ENCODE data around the gene PRIM2.
"Not testable (repeated sequence)": the region's sequence is repeated elsewhere in the genome, so short reads cannot be mapped to it uniquely, and the experiment has no call there.

PRIM2 gene

GRCh38 chr6:57368965-57369731 is 51.7 kb downstream of the PRIM2 start:
- not testable (repeated sequence) for FAIRE-seq

- not testable (repeated sequence) for FAIRE-seq
These were observed 54.3 kb downstream of the PRIM2 start for GRCh38 chr6:57371779-57372178.

GRCh38 chr6:57374764-57375163 is 57.3 kb downstream of the PRIM2 start:
- FAIRE-seq, result not testable (repeated sequence)

- FAIRE-seq, result not testable (repeated sequence)
These were observed 58.7 kb downstream of the PRIM2 start for GRCh38 chr6:57376083-57376482.

- FAIRE-seq, result not testable (repeated sequence)
These were observed 71.7 kb downstream of the PRIM2 start for GRCh38 chr6:57389038-57389592.

DNA sequence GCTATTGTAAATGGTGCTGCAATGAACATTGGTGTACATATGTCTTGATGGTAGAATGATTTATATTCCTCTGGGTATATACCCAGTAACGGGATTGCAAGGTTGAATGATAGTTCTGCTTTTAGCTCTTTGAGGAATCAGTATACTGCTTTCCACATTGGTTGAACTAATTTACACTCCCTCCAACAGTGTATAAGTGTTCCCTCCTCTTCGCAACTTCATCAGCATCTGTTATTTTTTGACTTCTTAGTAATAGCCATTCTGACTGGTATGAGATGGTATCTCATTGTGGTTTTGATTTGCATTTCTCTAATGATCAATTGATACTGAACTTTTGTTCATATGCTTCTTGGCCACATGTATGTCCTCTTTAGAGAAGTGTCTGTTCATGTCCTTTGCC is 73.4 kb downstream of the PRIM2 start:
- FAIRE-seq, result not testable (repeated sequence)

DNA sequence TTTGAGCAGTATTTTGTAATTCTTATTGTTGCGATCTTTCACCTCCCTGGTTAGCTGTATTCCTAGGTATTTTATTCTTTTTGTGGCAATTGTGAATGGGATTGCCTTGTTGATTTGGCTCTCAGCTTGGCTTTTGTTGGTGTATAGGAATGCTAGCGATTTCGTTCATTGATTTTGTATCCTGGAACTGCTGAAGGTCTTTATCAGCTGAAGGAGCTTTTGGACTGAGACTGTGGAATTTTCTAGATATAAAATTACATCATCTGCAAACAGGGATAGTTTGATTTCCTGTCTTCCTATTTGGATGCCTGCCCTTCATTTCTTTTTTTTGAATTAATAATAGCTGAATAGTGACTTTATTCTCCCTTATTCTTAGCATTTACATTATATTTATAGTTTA is 74.6 kb downstream of the PRIM2 start:
- FAIRE-seq, result not testable (repeated sequence)

- not testable (repeated sequence) for FAIRE-seq
These were observed 101.9 kb downstream of the PRIM2 start for GRCh38 chr6:57419341-57419740.

- no peak for FAIRE-seq
These were observed 104.1 kb downstream of the PRIM2 start for GRCh38 chr6:57421503-57421902.

DNA sequence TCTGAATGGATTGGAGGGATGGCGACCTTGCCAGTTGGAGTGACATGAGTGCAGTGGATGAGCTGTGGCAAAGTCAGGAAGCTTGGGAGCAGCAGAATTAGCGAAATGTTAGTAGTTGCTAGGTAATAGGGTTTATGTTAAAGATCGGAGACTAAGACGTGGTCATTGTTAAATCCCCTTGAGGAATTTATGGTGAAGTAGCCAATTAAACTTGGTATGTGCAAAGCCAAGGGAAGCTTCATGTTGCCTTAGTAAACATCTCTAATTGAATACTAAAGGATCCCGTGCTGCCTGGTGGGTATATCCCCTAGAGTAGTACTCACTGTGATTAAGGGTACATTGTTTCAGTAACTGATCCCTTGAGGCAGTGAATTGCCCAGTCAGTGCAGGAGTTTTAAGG is 106.0 kb downstream of the PRIM2 start:
- FAIRE-seq, result no peak

DNA sequence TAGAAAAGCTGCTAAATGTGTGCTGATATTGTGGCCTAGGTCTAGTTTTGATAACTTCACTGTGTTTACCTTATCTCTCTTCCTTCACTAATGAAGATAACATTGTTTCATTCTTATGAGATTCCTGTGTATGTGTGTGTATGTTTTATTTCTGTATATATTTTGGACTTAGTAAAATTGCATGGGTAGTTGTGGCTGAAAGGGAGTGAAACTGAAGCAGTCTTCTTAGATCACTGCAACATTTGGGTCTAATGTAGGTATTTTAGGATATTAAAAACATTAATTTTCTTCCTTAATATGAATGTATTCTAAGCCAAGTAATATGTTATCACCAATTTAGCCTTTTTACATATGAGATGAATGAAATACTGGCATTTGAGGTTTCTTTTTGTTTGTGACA is 114.3 kb downstream of the PRIM2 start:
- not testable (repeated sequence) for FAIRE-seq

DNA sequence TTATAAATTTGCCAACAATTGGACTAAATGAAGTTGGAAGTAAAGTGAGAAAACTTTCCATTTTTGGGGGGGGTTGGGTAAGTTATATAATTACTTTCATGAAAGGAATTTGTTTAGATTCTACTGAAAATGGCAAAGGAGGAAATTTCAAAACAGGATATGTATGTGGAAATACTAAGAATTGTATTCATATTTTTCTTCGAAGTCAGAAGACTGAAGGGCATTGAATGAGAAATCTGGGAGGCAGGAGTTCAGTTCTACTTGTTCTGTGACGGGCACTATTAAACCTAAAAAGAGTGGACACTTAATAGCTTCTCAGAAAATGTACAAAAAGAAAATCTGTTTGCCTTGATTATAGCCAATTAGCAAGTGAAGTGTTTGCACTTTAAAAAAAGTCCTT is 114.7 kb downstream of the PRIM2 start:
- FAIRE-seq, result no peak

- no peak for FAIRE-seq
These were observed 115.7 kb downstream of the PRIM2 start for GRCh38 chr6:57432919-57433684.

- not testable (repeated sequence) for FAIRE-seq
These were observed 116.4 kb downstream of the PRIM2 start for GRCh38 chr6:57433790-57434189.

- no peak for FAIRE-seq
These were observed 117.5 kb downstream of the PRIM2 start for GRCh38 chr6:57434944-57435343.

DNA sequence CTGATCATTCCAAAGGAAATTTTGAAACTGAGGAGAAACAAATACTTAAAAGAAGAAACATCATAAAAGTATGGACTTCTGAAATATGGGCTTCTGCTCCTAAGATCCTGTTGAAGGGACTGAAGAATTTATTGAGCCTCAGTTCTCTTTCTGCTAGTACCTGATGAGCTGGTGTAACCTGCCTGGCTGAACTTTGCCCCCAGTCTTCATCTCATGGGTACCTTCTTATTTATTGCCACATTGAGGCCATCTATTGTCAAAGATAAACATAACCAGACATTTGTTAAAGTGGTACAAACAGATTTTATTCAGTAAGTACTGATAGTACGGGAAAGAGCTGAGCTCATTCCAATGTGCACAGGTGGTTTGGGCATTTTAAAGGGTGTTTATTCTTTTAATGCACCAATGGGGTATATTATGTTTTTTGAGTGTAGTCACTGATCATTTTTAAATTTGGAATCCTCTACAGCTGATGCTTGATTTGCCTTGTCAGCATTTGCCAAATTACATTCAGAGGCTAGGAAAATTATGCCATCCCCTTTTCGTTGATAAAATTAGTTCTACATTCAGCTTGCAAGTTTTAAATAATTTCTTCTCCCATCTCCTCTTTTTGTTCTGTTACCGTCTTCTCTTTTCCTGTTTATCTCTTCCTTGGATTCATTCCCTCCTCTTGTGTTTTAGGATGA is 118.2 kb downstream of the PRIM2 start:
- no peak for FAIRE-seq

DNA sequence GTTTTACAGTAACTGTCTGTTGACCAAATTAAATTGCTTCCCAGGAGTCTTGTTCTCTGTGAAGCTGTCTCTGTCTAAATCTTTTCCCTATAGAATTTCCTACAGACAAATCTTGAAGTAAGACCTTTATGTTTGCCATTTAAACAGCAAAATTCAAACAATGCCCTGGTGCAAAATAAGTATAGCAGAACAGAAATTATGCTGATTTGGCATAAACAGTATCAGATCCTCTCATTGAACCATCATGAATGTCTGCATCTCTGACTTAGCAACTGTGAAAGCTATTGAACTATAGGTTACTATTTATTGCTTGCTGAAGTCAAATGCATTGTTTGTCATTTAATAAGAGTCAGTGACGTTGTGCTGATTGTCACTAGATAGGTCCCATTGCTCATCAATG is 123.3 kb downstream of the PRIM2 start:
- FAIRE-seq, result not testable (repeated sequence)

- FAIRE-seq, result not testable (repeated sequence)
These were observed 124.7 kb downstream of the PRIM2 start for GRCh38 chr6:57442133-57442532.

DNA sequence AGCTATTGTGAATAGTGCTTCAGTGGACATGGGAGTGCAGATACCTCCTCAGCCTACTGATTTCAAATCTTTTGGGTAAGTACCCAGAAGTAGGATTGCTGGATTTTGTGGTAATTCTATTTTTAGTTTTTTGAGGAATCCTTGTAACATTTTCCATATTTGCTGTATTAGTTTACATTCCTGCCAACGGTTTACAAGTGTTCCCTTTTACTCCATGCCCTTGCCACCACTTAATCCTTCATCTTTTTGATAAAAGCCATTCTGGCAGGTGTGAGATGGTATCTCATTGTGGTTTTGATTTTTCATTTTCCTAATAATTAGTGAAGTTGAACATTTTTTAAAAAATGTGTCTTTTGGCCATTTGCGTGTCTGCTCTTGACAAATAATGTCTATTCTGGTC is 125.8 kb downstream of the PRIM2 start:
- not testable (repeated sequence) for FAIRE-seq

- FAIRE-seq, result not testable (repeated sequence)
These were observed 127.4 kb downstream of the PRIM2 start for GRCh38 chr6:57444787-57445186.

DNA sequence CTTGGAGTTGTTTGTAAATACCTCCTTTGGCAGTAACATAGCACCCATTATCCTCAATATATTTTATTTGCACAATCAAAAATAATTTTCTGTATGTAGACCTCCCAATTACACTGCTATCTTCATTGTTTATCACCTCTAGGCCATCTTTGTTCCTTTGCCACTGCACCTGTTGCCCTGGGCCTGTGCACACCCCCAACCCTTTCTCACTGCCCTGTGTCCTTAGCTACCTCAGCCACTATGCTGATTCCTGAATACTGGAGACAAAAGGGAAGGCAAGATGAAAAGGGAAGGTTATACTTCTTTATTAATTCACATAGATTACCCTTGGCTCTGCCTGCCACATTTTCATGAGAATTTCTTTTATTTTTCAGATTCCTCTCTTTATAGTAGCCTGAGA is 127.9 kb downstream of the PRIM2 start:
- not testable (repeated sequence) for FAIRE-seq

GRCh38 chr6:57445790-57446468 is 128.5 kb downstream of the PRIM2 start:
- not testable (repeated sequence) for FAIRE-seq
